Coronary artery (tissue), 2 donors: ENCODE results near the gene KDM3A.

Source experiments
- DNase-seq: peaks from one replicate; pipeline ENCODE4 v3.0.0-alpha.2; 2017; ENCODE audit warnings: low spot score
- H3K27ac ChIP-seq, 2 donors: fragments of 200-600 bp; sonication (generic); one replicate each; pipeline ENCODE4 v1.5.1; 2016 to 2019
- H3K4me3 ChIP-seq: fragments of 200-600 bp; sonication (generic); 2 replicates; pipeline ENCODE4 v1.5.1; 2016; ENCODE audit warnings: mild to moderate bottlenecking, moderate library complexity
- CTCF ChIP-seq: fragments of 200-600 bp; sonication (generic); IDR thresholded peaks from one replicate; pipeline ENCODE4 v1.5.1; 2019; ENCODE audit warnings: antibody characterized with exemption

Gene KDM3A

GRCh38 chr2:86477349-86477748, 36.2 kb downstream of the KDM3A start:
- Histone ChIP-seq H3K27ac (peak overlapping the region in 1 of 2 donors; percentile 75), H3K4me3 (no peak overlapping the region)
- DNase-seq, result no peak
- no peak for TF ChIP-seq CTCF

GRCh38 chr2:86480105-86480504, 38.9 kb downstream of the KDM3A start:
- DNase-seq, result no peak
- peak overlapping the region; percentile 3 for H3K4me3 ChIP-seq
- no peak for TF ChIP-seq CTCF
- peak overlapping the region; percentile 17 to 68 for H3K27ac ChIP-seq

GRCh38 chr2:86482034-86482433, 40.9 kb downstream of the KDM3A start:
- no peak for DNase-seq
- no peak overlapping the region for H3K4me3 ChIP-seq
- H3K27ac ChIP-seq, result peak overlapping the region; percentile 58 to 85
- TF ChIP-seq CTCF, result no peak

- no peak for DNase-seq
- TF ChIP-seq CTCF, result no peak
- no peak overlapping the region for H3K4me3 ChIP-seq
- peak overlapping the region in 1 of 2 donors; percentile 85 for H3K27ac ChIP-seq
Observed at GRCh38 chr2:86484385-86484784, 43.2 kb downstream of the KDM3A start.

- no peak for DNase-seq
- Histone ChIP-seq H3K27ac (peak overlapping the region in 1 of 2 donors; percentile 85), H3K4me3 (no peak overlapping the region)
- no peak for TF ChIP-seq CTCF
Observed at GRCh38 chr2:86485103-86485502, 43.9 kb downstream of the KDM3A start.

GRCh38 chr2:86485802-86486201, 44.6 kb downstream of the KDM3A start:
- Histone ChIP-seq H3K4me3 (no peak overlapping the region), H3K27ac (peak overlapping the region in 1 of 2 donors; percentile 85)
- TF ChIP-seq CTCF, result no peak
- no peak for DNase-seq

GRCh38 chr2:86487062-86487461, 45.9 kb downstream of the KDM3A start:
- no peak for DNase-seq
- no peak overlapping the region for H3K4me3 ChIP-seq
- no peak overlapping the region for H3K27ac ChIP-seq
- TF ChIP-seq CTCF, result no peak
